Keratinocyte (primary cell): ENCODE data around the gene PRKAR1B.

Source experiments
- CTCF ChIP-seq, 3 experiments: IDR thresholded peaks in 1 of 3; conservative IDR thresholded peaks in 1 of 3; optimal IDR thresholded peaks in 1 of 3; 2 replicates in 2 of 3; 3 replicates in 1 of 3; pipeline versions ENCODE3 to v1.5.1; 2011; ENCODE audit warnings: low read length in 3 of 3, mild to moderate bottlenecking in 3 of 3, moderate library complexity in 2 of 3, control low read depth in 1 of 3, inconsistent platforms in 1 of 3; ENCODE audit not compliant: insufficient read depth in 2 of 3; ENCODE audit errors: extremely low read depth in 1 of 3
- EZH2 ChIP-seq: IDR thresholded peaks from one replicate; pipeline ENCODE4 v1.6.1; 2012; ENCODE audit warnings: inconsistent platforms, mild to moderate bottlenecking, low read length, moderate library complexity

- TF ChIP-seq CTCF (optimal IDR thresholded peaks at IDR 0.05 in 1 of 3, IDR thresholded peaks at IDR 0.05 in 1 of 3, conservative IDR thresholded peaks at IDR 0.05 in 1 of 3; ENCODE audit: extremely low read depth in 1 of 3, insufficient read depth in 2 of 3, low read length in 3 of 3), result no peak
- TF ChIP-seq EZH2, result no peak
Measured at GRCh38 chr7:728602-729001, 1.5 kb upstream of the PRKAR1B start.
